HCT116 (cell line): ENCODE results near the gene EFNB2. TPM values are rescaled to one million over a fixed set of nuclear protein-coding genes. Genes with fewer than 3 reads are reported as not detected.

Experiments used
- ATAC-seq: fragments of 200-7000 bp; cut with Tn5 transposase; 2 replicates; pipeline ENCODE4 v1.9.1; 2020; ENCODE audit warnings: mild to moderate bottlenecking, moderate library complexity
- BruUV-seq: library from RNA; stranded (reverse); fragments of 400-500 nt; replicated peaks from 2 replicates; lab custom pipeline; 2021; lab: Mats Ljungman, UMichigan
- CTCF ChIA-PET: fragments of 300-600 bp; sonication (Branson Sonifier 250); formaldehyde crosslinking; loops from one replicate; lab custom pipeline; 2021; ENCODE audit warnings: antibody characterized with exemption; lab: Charles Lee
- POLR2A ChIA-PET: fragments of 300-600, 350-600 bp; sonication (Branson Sonifier 250); formaldehyde crosslinking; loops from one replicate; lab custom pipeline; 2021; ENCODE audit warnings: antibody characterized with exemption; lab: Charles Lee
- RAD21 ChIA-PET, 2 experiments: fragments of 300-600 bp; sonication (Branson Sonifier 250); formaldehyde crosslinking; loops; one replicate each; lab custom pipeline; 2023; ENCODE audit warnings: low total read pairs in 2 of 2; ENCODE audit not compliant: uncharacterized antibody in 2 of 2, unreplicated experiment in 2 of 2, low non-redundant PET in 1 of 2; lab: Charles Lee
- DNase-seq: peaks from one replicate; pipeline ENCODE4 v3.0.0-alpha.2; 2010; ENCODE audit warnings: low read depth, low spot score
- H2AFZ ChIP-seq: fragments of 200-600 bp; shearing (Covaris generic), sonication (generic); 2 replicates; pipeline ENCODE4 v1.6.1; 2017; ENCODE audit warnings: low read depth, mixed run types, mixed read lengths, antibody characterized with exemption, low read length; ENCODE audit not compliant: poor library complexity, severe bottlenecking
- H3K27ac ChIP-seq: 2 replicates; pipeline ENCODE4 v1.5.1; 2012; ENCODE audit warnings: low read depth, low read length
- H3K27me3 ChIP-seq: fragments of 200-600 bp; sonication (generic); 2 replicates; pipeline ENCODE4 v1.6.1; 2016; ENCODE audit warnings: mixed run types, low read length, mixed read lengths; ENCODE audit not compliant: insufficient read depth
- H3K36me3 ChIP-seq, 2 experiments: fragments of 200-500 bp in 1 of 2; fragments of 200-600 bp in 1 of 2; sonication (Bioruptor generic) in 1 of 2; sonication (generic) in 1 of 2; 2 replicates each; pipeline versions ENCODE4 v1.5.1 to v1.6.1; 2014 to 2016; ENCODE audit warnings: low read length in 2 of 2, inconsistent platforms in 1 of 2, mixed read lengths in 1 of 2, mixed run types in 1 of 2; ENCODE audit not compliant: insufficient read depth in 2 of 2, control insufficient read depth in 1 of 2
- H3K4me1 ChIP-seq, 2 experiments: fragments of 200-600 bp in 1 of 2; sonication (generic) in 1 of 2; 2 replicates each; pipeline versions ENCODE4 v1.5.1 to v1.6.1; 2012 to 2017; ENCODE audit warnings: low read length in 2 of 2, inconsistent platforms in 1 of 2, mild to moderate bottlenecking in 1 of 2, mixed read lengths in 1 of 2, mixed run types in 1 of 2, moderate library complexity in 1 of 2; ENCODE audit not compliant: insufficient read depth in 2 of 2, control insufficient read depth in 1 of 2
- H3K4me2 ChIP-seq: fragments of 200-600 bp; sonication (generic); 2 replicates; pipeline ENCODE4 v1.6.1; 2017; ENCODE audit warnings: mixed run types, low read length, mixed read lengths
- H3K4me3 ChIP-seq, 2 experiments: fragments of 200-600 bp in 1 of 2; sonication (generic) in 1 of 2; replicated peaks in 1 of 2; 2 replicates each; pipeline ENCODE4 v1.5.1; 2011 to 2016; ENCODE audit warnings: low read length in 2 of 2, control low read depth in 1 of 2, low read depth in 1 of 2, mild to moderate bottlenecking in 1 of 2, mixed read lengths in 1 of 2, mixed run types in 1 of 2
- H3K79me2 ChIP-seq: fragments of 200-600 bp; sonication (generic); 2 replicates; pipeline ENCODE4 v1.6.1; 2017; ENCODE audit warnings: mild to moderate bottlenecking, mixed run types, low read length, moderate library complexity, mixed read lengths; ENCODE audit not compliant: insufficient read depth
- H3K9ac ChIP-seq: fragments of 200-600 bp; sonication (generic); 2 replicates; pipeline ENCODE4 v1.6.1; 2016; ENCODE audit warnings: low read length, mixed read lengths
- H3K9me2 ChIP-seq: fragments of 200-600 bp; sonication (generic), shearing (Covaris generic); 2 replicates; pipeline ENCODE4 v1.6.1; 2017; ENCODE audit warnings: mixed run types, mild to moderate bottlenecking, moderate library complexity; ENCODE audit not compliant: insufficient read depth
- H3K9me3 ChIP-seq, 2 experiments: fragments of 200-500 bp in 1 of 2; fragments of 200-600 bp in 1 of 2; sonication (Bioruptor generic) in 1 of 2; sonication (generic) in 1 of 2; 2 replicates each; pipeline ENCODE4 v1.6.1; 2014 to 2017; ENCODE audit warnings: low read length in 2 of 2, mixed read lengths in 2 of 2, inconsistent platforms in 1 of 2, low read depth in 1 of 2, mild to moderate bottlenecking in 1 of 2, mixed run types in 1 of 2, moderate library complexity in 1 of 2; ENCODE audit not compliant: control insufficient read depth in 1 of 2, insufficient read depth in 1 of 2
- H4K20me1 ChIP-seq: fragments of 200-600 bp; sonication (generic), shearing (Covaris generic); 2 replicates; pipeline ENCODE4 v1.6.1; 2017; ENCODE audit warnings: mixed run types, mild to moderate bottlenecking, moderate library complexity; ENCODE audit not compliant: insufficient read depth
- CEBPB ChIP-seq: IDR thresholded peaks from 2 replicates; pipeline ENCODE4 v1.6.1; 2012; ENCODE audit warnings: low read depth
- ELF1 ChIP-seq: IDR thresholded peaks from 2 replicates; pipeline ENCODE4 v1.6.1; 2012; ENCODE audit warnings: low read depth, borderline replicate concordance
- EZH2 ChIP-seq: fragments of 200-600 bp; sonication (generic); IDR thresholded peaks from 2 replicates; pipeline ENCODE4 v1.6.1; 2017; ENCODE audit warnings: antibody characterized with exemption, mixed run types
- EZH2phosphoT487 ChIP-seq: fragments of 200-600 bp; IDR thresholded peaks from 2 replicates; pipeline ENCODE4 v1.6.1; 2018; ENCODE audit warnings: antibody characterized with exemption, borderline replicate concordance
- FOSL1 ChIP-seq: IDR thresholded peaks from 2 replicates; pipeline ENCODE4 v1.6.1; 2012; ENCODE audit warnings: low read depth
- JUND ChIP-seq: IDR thresholded peaks from 2 replicates; pipeline ENCODE4 v1.6.1; 2012
- SRF ChIP-seq: IDR thresholded peaks from 2 replicates; pipeline ENCODE4 v1.6.1; 2012; ENCODE audit warnings: low read depth
- TCF7L2 ChIP-seq: IDR thresholded peaks from 2 replicates; pipeline ENCODE4 v1.7.0; 2011; ENCODE audit warnings: borderline replicate concordance, inconsistent platforms; ENCODE audit not compliant: insufficient read depth, insufficient read length; ENCODE audit errors: extremely low read depth
- YY1 ChIP-seq: IDR thresholded peaks from 2 replicates; pipeline ENCODE4 v1.6.1; 2011; ENCODE audit warnings: low read length, low read depth, moderate library complexity, mild to moderate bottlenecking; ENCODE audit not compliant: insufficient replicate concordance; ENCODE audit errors: extremely low read depth
- intact Hi-C: fragments of 100-400 bp; cut with micrococcal nuclease; formaldehyde crosslinking; loops from 2 replicates; pipeline ENCODE4 v1.10.0; 2022
- total RNA-seq: library from RNA; stranded (reverse); gene quantifications from one replicate; pipeline ENCODE4 v1.2.1, GENCODE V29; 2021; ENCODE audit not compliant: unreplicated experiment
- TF ChIP-seq, protein P1 (sequence below): IDR thresholded peaks from 2 replicates; pipeline ENCODE4 v1.6.1; 2012

The EFNB2 gene
- total RNA-seq, 1 experiment from 2014 or later: 30.9 TPM

DNA sequence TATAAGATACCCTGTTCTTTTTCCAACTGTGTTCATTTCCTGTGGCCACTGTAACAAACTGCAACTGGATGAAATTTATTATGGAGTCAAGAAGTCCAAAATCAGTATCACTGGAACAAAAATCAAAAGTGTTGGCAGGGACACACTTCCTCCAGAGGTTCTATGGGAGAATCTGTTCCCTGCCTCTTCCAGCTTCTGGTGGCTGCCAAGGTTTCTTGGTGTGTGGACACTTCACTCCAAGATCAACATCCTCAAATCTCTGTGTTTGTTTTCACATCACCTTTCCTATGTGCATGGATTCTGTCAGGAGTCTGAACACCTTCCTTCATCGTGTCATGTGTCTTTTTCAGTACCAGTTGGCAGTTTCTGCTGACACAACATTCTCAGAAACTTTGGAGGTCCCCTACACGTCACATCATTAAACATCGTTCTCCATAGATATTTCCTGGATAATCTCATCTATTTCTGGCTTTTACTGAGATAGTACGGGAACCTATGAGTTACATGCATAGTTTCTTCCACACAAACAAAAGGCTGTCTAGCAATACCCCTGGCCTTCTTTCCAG is 15.2 kb upstream of the EFNB2 start:
- H4K20me1 ChIP-seq: peaks cover 51% of the 10 kb centered on the region; the same call in 1 of the 2 replicates
- H3K36me3 ChIP-seq: peaks cover 33 to 42% of the 10 kb centered on the region in 2 experiments; a peak in 3 of 4 replicates
- peaks cover 100% of the 10 kb centered on the region for H3K79me2 ChIP-seq
- H3K9ac ChIP-seq: no peak overlapping the region
- H3K4me2 ChIP-seq: no peak overlapping the region
- no peak for DNase-seq
- H3K9me2 ChIP-seq: no peaks in the 10 kb centered on the region
- H2AFZ ChIP-seq: no peak overlapping the region
- H3K9me3 ChIP-seq: no peaks in the 10 kb centered on the region
- intact Hi-C loops: no loop called here
- H3K27ac ChIP-seq: no peak overlapping the region
- H3K27me3 ChIP-seq: no peaks in the 10 kb centered on the region
- RAD21 ChIA-PET: no interaction called here
- POLR2A ChIA-PET: no interaction called here
- TF ChIP-seq, protein P1, sequence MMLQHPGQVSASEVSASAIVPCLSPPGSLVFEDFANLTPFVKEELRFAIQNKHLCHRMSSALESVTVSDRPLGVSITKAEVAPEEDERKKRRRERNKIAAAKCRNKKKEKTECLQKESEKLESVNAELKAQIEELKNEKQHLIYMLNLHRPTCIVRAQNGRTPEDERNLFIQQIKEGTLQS: no peak
- TF ChIP-seq FOSL1: no peak
- TF ChIP-seq JUND: no peak
- TF ChIP-seq SRF: no peak
- TF ChIP-seq TCF7L2: no peak
- TF ChIP-seq CEBPB: no peak
- TF ChIP-seq YY1: no peak
- TF ChIP-seq EZH2: no peak
- ATAC-seq: no peak
- no TSS peak for BruUV-seq
- no peak overlapping the region for H3K4me3 ChIP-seq
- CTCF ChIA-PET: no interaction called here
- H3K4me1 ChIP-seq: no peaks in the 10 kb centered on the region

DNA sequence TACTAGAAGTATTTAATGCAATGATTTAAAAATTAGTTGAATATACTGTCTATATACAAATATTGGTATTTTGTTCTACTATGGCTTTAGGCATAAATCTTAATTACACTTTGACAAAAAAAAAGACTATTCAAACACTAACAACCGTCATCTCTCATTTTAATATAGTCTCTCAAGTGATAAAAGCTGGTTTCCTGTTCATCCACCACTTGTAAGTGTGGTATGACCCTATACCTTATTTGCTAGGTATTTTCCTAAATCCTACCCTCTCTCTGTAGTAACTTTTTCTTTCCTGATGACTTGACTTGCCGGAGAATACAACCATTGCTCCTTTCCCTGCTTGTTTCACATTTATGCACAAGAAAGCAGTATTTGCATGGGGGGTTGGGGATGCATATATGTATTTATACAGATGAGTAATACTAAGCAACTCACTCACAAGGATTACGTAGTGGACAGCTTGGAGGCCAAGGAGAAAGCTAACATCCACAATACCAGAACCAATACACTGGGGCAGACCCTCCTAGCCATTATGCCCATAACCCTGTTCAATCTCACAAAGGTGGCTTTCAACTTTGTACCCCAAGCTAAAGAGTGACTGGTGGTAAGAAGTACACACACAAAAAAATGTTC is 12.7 kb upstream of the EFNB2 start:
- ATAC-seq: no peak
- intact Hi-C loops: no loop called here
- CTCF ChIA-PET: no interaction called here

More for the DNA sequence above, 12.7 kb upstream of the EFNB2 start:
- H3K4me1 ChIP-seq: no peaks in the 10 kb centered on the region
- H3K27me3 ChIP-seq: no peaks in the 10 kb centered on the region
- ChIA-PET RAD21 (no interaction called here), POLR2A (no interaction called here)
- no TSS peak for BruUV-seq
- peaks cover 53% of the 10 kb centered on the region for H4K20me1 ChIP-seq
- H3K4me2 ChIP-seq: no peak overlapping the region
- peaks cover 24 to 42% of the 10 kb centered on the region in 2 experiments; a peak in 3 of 4 replicates for H3K36me3 ChIP-seq
- no peak for DNase-seq
- H3K9me3 ChIP-seq: no peaks in the 10 kb centered on the region
- no peaks in the 10 kb centered on the region for H3K9me2 ChIP-seq
- TF ChIP-seq EZH2phosphoT487: no peak
- TF ChIP-seq ELF1: no peak
- H3K4me3 ChIP-seq: no peak overlapping the region
- H3K27ac ChIP-seq: no peak overlapping the region
- peaks cover 100% of the 10 kb centered on the region for H3K79me2 ChIP-seq
- H2AFZ ChIP-seq: no peak overlapping the region
- H3K9ac ChIP-seq: no peak overlapping the region
